ENCODE measurements around the gene TATDN3. TPM values are rescaled to one million over a fixed set of nuclear protein-coding genes. Genes with fewer than 3 reads are reported as not detected.

TATDN3 gene
- total and polyA plus RNA-seq, 8 donors: 7.7 to 10.4 (median 8.8) TPM

DNA sequence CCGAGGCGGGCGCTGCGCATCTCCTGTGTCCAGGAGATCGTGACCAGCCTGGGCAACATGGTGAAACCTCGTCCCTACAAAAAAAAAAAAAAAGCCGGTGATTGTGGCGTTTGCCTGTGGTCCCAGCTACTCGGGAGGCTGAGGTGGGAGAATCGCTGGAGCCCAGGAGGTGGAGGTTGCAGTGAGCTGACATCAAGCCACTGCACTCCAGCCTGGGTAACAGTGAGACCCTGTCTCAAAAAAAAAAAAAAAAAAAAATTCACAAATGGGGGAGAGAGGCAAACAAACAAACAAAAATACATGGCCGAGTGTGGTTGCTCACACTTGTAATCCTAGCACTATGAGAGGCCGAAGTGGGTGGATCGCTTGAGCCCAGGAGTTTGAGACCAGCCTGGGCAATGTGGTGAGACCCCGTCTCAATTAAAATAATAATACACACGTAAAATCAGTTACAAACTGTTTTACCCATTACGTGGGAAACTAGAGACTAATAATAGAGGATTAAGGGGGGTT, 758 bp downstream of the TATDN3 start:
- TF ChIP-seq CTCF (IDR thresholded peaks at IDR 0.05): no peak
- intact Hi-C loops (cut with DNase I): no loop called here
- Histone ChIP-seq H3K27me3 (no peaks in the 10 kb centered on the region), H3K36me3 (peaks cover 0 to 4% (median 0%) of the 10 kb centered on the region in 3 donors), H3K4me3 (peak overlapping the region; percentile 56 to 98 (median 64)), H3K4me1 (peaks cover 4 to 21% (median 9%) of the 10 kb centered on the region in 3 donors), H3K9me3 (no peaks in the 10 kb centered on the region), H3K27ac (peak overlapping the region; percentile 64 to 98 (median 88))
- no peak for ATAC-seq
- no peak for FAIRE-seq
- no peak for DNase-seq
- WGBS, 2 donors: 14% methylated on average over 16 of the region's 16 CpGs

DNA sequence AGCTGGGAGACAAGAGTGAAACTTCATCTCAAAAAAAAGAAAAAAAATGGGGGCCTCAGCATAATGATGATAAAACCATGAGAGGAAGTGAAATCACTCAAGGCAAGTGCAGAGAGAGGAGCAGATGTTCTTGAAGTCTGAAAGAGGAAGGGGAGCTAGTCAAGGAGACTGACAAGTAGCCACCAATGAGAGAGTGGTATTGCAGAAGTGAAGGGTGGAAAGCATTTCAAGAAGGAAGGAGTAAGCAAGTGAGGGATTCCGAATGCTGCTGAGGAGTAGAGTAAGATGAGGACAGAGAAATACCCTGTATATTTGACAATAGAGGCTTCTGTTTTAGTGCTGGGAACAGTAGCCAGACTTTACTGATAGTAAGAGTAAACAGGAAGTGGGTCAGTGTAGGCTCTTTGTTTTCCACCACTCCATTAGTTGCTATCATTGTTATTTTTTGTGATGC, 2.9 kb downstream of the TATDN3 start:
- no peak overlapping the region for H3K4me3 ChIP-seq
- ATAC-seq (no peak), DNase-seq (no peak), FAIRE-seq (no peak)
- intact Hi-C loops (cut with DNase I): no loop called here
- peaks cover 0 to 4% (median 0%) of the 10 kb centered on the region in 3 donors for H3K36me3 ChIP-seq
- no peaks in the 10 kb centered on the region for H3K9me3 ChIP-seq
- H3K4me1 ChIP-seq: peaks cover 0 to 16% (median 9%) of the 10 kb centered on the region in 3 donors
- H3K27me3 ChIP-seq: no peaks in the 10 kb centered on the region
- 53 to 68% methylated on average over 1 of the region's 1 CpG for WGBS, 2 donors
- no peak overlapping the region for H3K27ac ChIP-seq
- TF ChIP-seq CTCF (IDR thresholded peaks at IDR 0.05): no peak

- intact Hi-C loops (cut with DNase I): no loop called here
- Histone ChIP-seq H3K27me3 (no peaks in the 10 kb centered on the region), H3K9me3 (no peaks in the 10 kb centered on the region), H3K4me1 (peaks cover 0 to 6% (median 0%) of the 10 kb centered on the region in 3 donors), H3K27ac (no peak overlapping the region), H3K36me3 (peaks cover 0 to 4% (median 0%) of the 10 kb centered on the region in 3 donors), H3K4me3 (no peak overlapping the region)
- no peak for FAIRE-seq
- no peak for DNase-seq
- no peak for ATAC-seq
- 92 to 98% methylated on average over 3 of the region's 3 CpGs for WGBS, 2 donors
- no peak for TF ChIP-seq CTCF (IDR thresholded peaks at IDR 0.05)
Measured at GRCh38 chr1:212797681-212798080, 6.0 kb downstream of the TATDN3 start.

DNA sequence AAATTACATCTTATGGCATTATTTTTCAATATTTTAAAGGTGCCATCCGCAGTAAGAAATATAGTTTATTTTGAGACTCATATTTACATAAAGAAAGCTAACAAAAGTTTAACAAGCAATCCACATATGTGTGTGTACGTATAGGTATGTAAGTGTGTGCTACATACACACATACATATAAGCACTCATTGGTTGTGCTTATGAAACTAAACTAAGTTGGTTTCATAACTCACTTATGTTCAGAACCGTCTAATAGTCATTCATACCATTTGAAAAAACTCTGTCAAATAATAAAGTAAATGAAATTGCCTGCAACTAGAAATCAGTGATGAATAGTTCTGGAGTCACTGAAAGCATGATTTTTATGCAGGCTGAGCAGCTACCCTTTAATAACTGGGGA, 14.1 kb downstream of the TATDN3 start:
- ATAC-seq: no peak
- H3K27me3 ChIP-seq: no peaks in the 10 kb centered on the region
- FAIRE-seq: no peak
- H3K4me3 ChIP-seq: no peak overlapping the region
- H3K9me3 ChIP-seq: no peaks in the 10 kb centered on the region
- H3K27ac ChIP-seq: no peak overlapping the region
- no peak for TF ChIP-seq CTCF (IDR thresholded peaks at IDR 0.05)
- no peaks in the 10 kb centered on the region for H3K4me1 ChIP-seq
- peaks cover 0 to 3% (median 0%) of the 10 kb centered on the region in 3 donors for H3K36me3 ChIP-seq
- DNase-seq: no peak
- intact Hi-C loops (cut with DNase I): no loop called here
- WGBS, 2 donors: 85 to 88% methylated on average over 3 of the region's 3 CpGs

DNA sequence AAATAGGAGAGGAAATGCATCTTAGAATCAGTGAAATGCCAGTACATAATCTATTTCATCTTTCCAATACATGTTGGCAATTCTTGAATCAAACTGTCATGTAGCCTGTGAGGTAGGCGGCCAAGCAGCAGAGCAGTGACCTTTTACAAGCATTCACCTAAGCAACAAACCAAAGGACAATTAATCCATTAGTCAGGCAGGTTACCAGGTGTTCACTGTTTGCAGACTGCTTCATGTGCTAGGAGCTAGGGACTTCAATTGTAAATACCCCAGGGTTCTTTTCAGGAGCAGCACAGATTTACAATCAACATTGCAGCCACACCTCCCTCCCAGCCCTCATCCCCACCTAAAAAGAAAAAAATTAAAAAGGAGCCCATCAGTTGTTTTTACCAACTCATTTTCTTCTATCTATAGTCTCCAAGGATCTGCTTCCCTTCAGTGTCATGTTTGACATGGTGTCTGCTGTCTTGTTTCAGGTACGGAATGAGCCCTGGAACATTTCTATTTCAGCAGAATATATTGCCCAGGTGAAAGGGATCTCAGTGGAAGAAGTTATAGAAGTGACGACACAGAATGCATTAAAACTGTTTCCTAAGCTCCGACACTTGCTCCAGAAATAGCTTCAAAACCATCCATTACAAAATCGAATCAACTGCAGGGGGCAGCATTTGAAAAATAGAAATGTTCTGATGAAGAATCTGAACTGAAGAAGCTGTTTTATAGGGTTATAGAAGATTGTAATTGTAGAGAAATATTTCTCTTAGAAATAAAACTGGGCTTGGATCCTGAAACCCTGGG, 23.0 kb downstream of the TATDN3 start:
- no peaks in the 10 kb centered on the region for H3K4me1 ChIP-seq
- H3K4me3 ChIP-seq: no peak overlapping the region
- no peak for DNase-seq
- FAIRE-seq: no peak
- H3K27ac ChIP-seq: no peak overlapping the region
- no peaks in the 10 kb centered on the region for H3K27me3 ChIP-seq
- intact Hi-C loops (cut with DNase I): loop anchor here in 1 of 3 donors (10.0 kb wide), 1 partner anchor 180 kb away; no protein-coding TSS in a partner anchor
- no peaks in the 10 kb centered on the region for H3K36me3 ChIP-seq
- ATAC-seq: peak in 3 of 4 donors; percentile 43 to 91 (median 80)
- WGBS, 2 donors: 52 to 61% methylated on average over 5 of the region's 5 CpGs
- TF ChIP-seq CTCF (IDR thresholded peaks at IDR 0.05): peak in 1 of 4 donors; percentile 12
- H3K9me3 ChIP-seq: no peaks in the 10 kb centered on the region

Data from pancreas (tissue), 10 donors.